Naive thymus-derived CD4-positive, alpha-beta T cell (primary cell): Measurements from ENCODE around the gene KDM2A. TPM values are rescaled to one million over a fixed set of nuclear protein-coding genes. Genes with fewer than 3 reads are reported as not detected.
"Not testable (repeated sequence)": the region's sequence is repeated elsewhere in the genome, so short reads cannot be mapped to it uniquely, and the experiment has no call there.

Experiments used
- ATAC-seq: fragments of 150-1000 bp; cut with Tn5 transposase; 2 replicates; pipeline ENCODE4 v1.10.0; 2021; ENCODE audit warnings: mild to moderate bottlenecking, moderate library complexity
- CTCF ChIA-PET: fragments of 350-600 bp; sonication (Branson Sonifier 250); formaldehyde crosslinking; loops from one replicate; lab custom pipeline; 2021; ENCODE audit warnings: antibody characterized with exemption; lab: Charles Lee
- POLR2A ChIA-PET: fragments of 350-600 bp; sonication (Branson Sonifier 250); formaldehyde crosslinking; loops from one replicate; lab custom pipeline; 2021; ENCODE audit warnings: antibody characterized with exemption, inconsistent platforms; lab: Charles Lee
- DNase-seq, 9 donors: peaks; one replicate each; pipeline versions ENCODE4 v3.0.0 to v3.0.0-alpha.2; 2020 to 2022; ENCODE audit warnings: mixed read lengths in 1 of 9
- H3K27ac ChIP-seq: one replicate; pipeline ENCODE4 v1.7.0; 2013; ENCODE audit warnings: mild to moderate bottlenecking, low read depth, low read length, moderate library complexity
- H3K27me3 ChIP-seq, 2 donors: one replicate each; pipeline ENCODE4 v1.7.0; 2013; ENCODE audit warnings: low read length in 2 of 2, mild to moderate bottlenecking in 2 of 2, moderate library complexity in 2 of 2; ENCODE audit not compliant: control insufficient read depth in 2 of 2, insufficient read depth in 2 of 2
- H3K36me3 ChIP-seq, 3 experiments: 1 replicate in 2 of 3; 2 replicates in 1 of 3; pipeline ENCODE4 v1.7.0; 2013; ENCODE audit warnings: low read length in 3 of 3, mild to moderate bottlenecking in 3 of 3, moderate library complexity in 1 of 3; ENCODE audit not compliant: insufficient read depth in 3 of 3, control insufficient read depth in 2 of 3
- H3K4me1 ChIP-seq, 2 donors: one replicate each; pipeline ENCODE4 v1.7.0; 2013; ENCODE audit warnings: low read length in 2 of 2, mild to moderate bottlenecking in 2 of 2, moderate library complexity in 1 of 2; ENCODE audit not compliant: control insufficient read depth in 2 of 2, insufficient read depth in 2 of 2
- H3K4me3 ChIP-seq: 2 replicates; pipeline ENCODE4 v1.7.0; 2013; ENCODE audit warnings: mild to moderate bottlenecking, low read length
- H3K9me3 ChIP-seq, 3 experiments: 1 replicate in 2 of 3; 2 replicates in 1 of 3; pipeline ENCODE4 v1.7.0; 2013; ENCODE audit warnings: low read length in 3 of 3; ENCODE audit not compliant: control insufficient read depth in 2 of 3
- H3K27ac Mint-ChIP-seq, 9 donors: one replicate each; pipeline ENCODE4 v1.8.0; 2020 to 2022; ENCODE audit warnings: mixed read lengths in 9 of 9, mild to moderate bottlenecking in 8 of 9, moderate library complexity in 5 of 9, inconsistent platforms in 2 of 9
- H3K27me3 Mint-ChIP-seq, 5 donors: one replicate each; pipeline ENCODE4 v1.8.0; 2021 to 2022; ENCODE audit warnings: mixed read lengths in 5 of 5, mild to moderate bottlenecking in 1 of 5
- H3K36me3 Mint-ChIP-seq, 5 donors: one replicate each; pipeline ENCODE4 v1.8.0; 2020 to 2022; ENCODE audit warnings: mixed read lengths in 5 of 5, mild to moderate bottlenecking in 3 of 5, inconsistent platforms in 1 of 5
- H3K4me1 Mint-ChIP-seq, 7 donors: one replicate each; pipeline ENCODE4 v1.8.0; 2020 to 2022; ENCODE audit warnings: mixed read lengths in 7 of 7, mild to moderate bottlenecking in 3 of 7, inconsistent platforms in 1 of 7
- H3K4me3 Mint-ChIP-seq, 10 donors: one replicate each; pipeline ENCODE4 v1.8.0; 2020 to 2022; ENCODE audit warnings: mild to moderate bottlenecking in 10 of 10, mixed read lengths in 10 of 10, moderate library complexity in 6 of 10, inconsistent platforms in 2 of 10
- H3K9me3 Mint-ChIP-seq, 11 donors: one replicate each; pipeline ENCODE4 v1.8.0; 2020 to 2022; ENCODE audit warnings: mixed read lengths in 11 of 11, mild to moderate bottlenecking in 4 of 11, inconsistent platforms in 1 of 11, moderate library complexity in 1 of 11
- intact Hi-C, 2 donors: fragments of 100-400 bp; cut with micrococcal nuclease; formaldehyde crosslinking; loops; one replicate each; pipeline ENCODE4 v1.15.1; 2023
- polyA plus RNA-seq, 2 donors: library from polyadenylated mRNA; unstranded; fragments of 300-500 nt; fragmentation: Illumina TruSeq; gene quantifications; one replicate each; pipeline ENCODE4 v1.2.3, GENCODE V29; 2021
- total RNA-seq, 6 experiments: library from RNA in 5 of 6; stranded (reverse) in 5 of 6; gene quantifications; 1 replicate in 5 of 6; 2 replicates in 1 of 6; pipeline ENCODE4 v1.2.3 and lab custom pipeline; 2021 to 2026

The KDM2A gene
- total and polyA plus RNA-seq, 7 experiments from 2014 or later = 8.7 to 298 (median 223) TPM

- H3K4me1 ChIP-seq = peaks cover 3 to 7% of the 10 kb centered on the region in 2 donors
- H3K4me3 ChIP-seq = peak overlapping the region; percentile 86
- ChIA-PET POLR2A (interaction anchor here (0.5 to 6.0 kb wide), 13 partner anchors 15 to 510 kb away, joined by 3 to 72 read pairs (median 3); partner anchors contain the start of genes NUDT8 and POLD4), CTCF (interaction anchor here (0.6 to 1.5 kb wide), 6 partner anchors 10 to 120 kb away, joined by 3 to 5 read pairs (median 3); no protein-coding TSS in a partner anchor)
- Mint-ChIP-seq H3K4me3 (peak overlapping the region; percentile 95 to 99 (median 98)), H3K36me3 (peaks cover 5 to 14% (median 7%) of the 10 kb centered on the region in 5 donors), H3K9me3 (peaks cover 0 to 1% (median 0%) of the 10 kb centered on the region in 11 donors), H3K4me1 (peaks cover 25 to 48% (median 40%) of the 10 kb centered on the region in 7 donors), H3K27me3 (peaks cover 0 to 3% (median 0%) of the 10 kb centered on the region in 5 donors), H3K27ac (peak overlapping the region; percentile 84 to 98 (median 95))
- H3K27me3 ChIP-seq = no peaks in the 10 kb centered on the region
- no peaks in the 10 kb centered on the region for H3K9me3 ChIP-seq
- peak overlapping the region; percentile 90 for H3K27ac ChIP-seq
- H3K36me3 ChIP-seq = peaks cover 0 to 4% (median 0%) of the 10 kb centered on the region in 3 experiments
- DNase-seq = peak in 8 of 9 donors; percentile 17 to 45 (median 29)
- no peak for ATAC-seq
- intact Hi-C loops = loop anchor here (1.0 to 5.0 kb wide), 13 partner anchors 37 to 502 kb away; partner anchors contain the start of genes RBM14 (in 2 of the 2), RCE1 (in 2 of the 2), AIP (in 1 of the 2) and CDK2AP2 (in 1 of the 2)
These were observed 725 bp downstream of the KDM2A start for GRCh38 chr11:67119585-67120391.

GRCh38 chr11:67120456-67120855, 1.4 kb downstream of the KDM2A start:
- Histone ChIP-seq H3K4me3 (peak overlapping the region; percentile 86), H3K36me3 (peaks cover 0 to 4% (median 0%) of the 10 kb centered on the region in 3 experiments), H3K27ac (peak overlapping the region; percentile 90), H3K4me1 (peaks cover 3 to 7% of the 10 kb centered on the region in 2 donors), H3K9me3 (no peaks in the 10 kb centered on the region), H3K27me3 (no peaks in the 10 kb centered on the region)
- ATAC-seq (no peak), DNase-seq (no peak)
- peaks cover 5 to 17% (median 10%) of the 10 kb centered on the region in 5 donors for H3K36me3 Mint-ChIP-seq
- POLR2A ChIA-PET = interaction anchor here (6.0 kb wide), 1 partner anchor 16 kb away, joined by 72 read pairs; no protein-coding TSS in a partner anchor
- peaks cover 0 to 3% (median 0%) of the 10 kb centered on the region in 5 donors for H3K27me3 Mint-ChIP-seq
- peak overlapping the region; percentile 95 to 99 (median 98) for H3K4me3 Mint-ChIP-seq
- CTCF ChIA-PET = no interaction called here
- H3K27ac Mint-ChIP-seq = peak overlapping the region; percentile 84 to 98 (median 95)
- peaks cover 0 to 1% (median 0%) of the 10 kb centered on the region in 11 donors for H3K9me3 Mint-ChIP-seq
- intact Hi-C loops = loop anchor here in 1 of 2 donors (5.0 kb wide), 1 partner anchor 42 kb away; no protein-coding TSS in a partner anchor
- peaks cover 25 to 53% (median 40%) of the 10 kb centered on the region in 7 donors for H3K4me1 Mint-ChIP-seq

GRCh38 chr11:67120881-67121710, 2.0 kb downstream of the KDM2A start:
- H3K4me3 Mint-ChIP-seq = peak overlapping the region; percentile 95 to 99 (median 98)
- intact Hi-C loops = loop anchor here in 1 of 2 donors (5.0 kb wide), 1 partner anchor 41 kb away; no protein-coding TSS in a partner anchor
- DNase-seq = peak in 1 of 9 donors; percentile 16

GRCh38 chr11:67123801-67124200, 4.7 kb downstream of the KDM2A start:
- H3K4me1 ChIP-seq, H3K9me3 ChIP-seq, H3K27me3 Mint-ChIP-seq, POLR2A ChIA-PET, H3K4me3 ChIP-seq, H3K9me3 Mint-ChIP-seq, H3K27me3 ChIP-seq, ATAC-seq, CTCF ChIA-PET, H3K27ac ChIP-seq, DNase-seq: not testable (repeated sequence)
- Mint-ChIP-seq H3K36me3 (peaks cover 5 to 17% (median 14%) of the 10 kb centered on the region in 5 donors), H3K4me3 (peak overlapping the region in 6 of 10 donors; percentile 38 to 64 (median 46)), H3K4me1 (peaks cover 28 to 50% (median 40%) of the 10 kb centered on the region in 7 donors), H3K27ac (peak overlapping the region in 3 of 9 donors; percentile 12 to 54 (median 32))
- intact Hi-C loops = loop anchor here in 1 of 2 donors (5.0 kb wide), 1 partner anchor 38 kb away; no protein-coding TSS in a partner anchor
- peaks cover 0 to 15% (median 4%) of the 10 kb centered on the region in 3 experiments for H3K36me3 ChIP-seq

More at GRCh38 chr11:67120881-67121710, 2.0 kb downstream of the KDM2A start:
- POLR2A ChIA-PET = interaction anchor here (0.9 to 1.5 kb wide), 2 partner anchors 8 to 281 kb away, joined by 3 to 4 read pairs; no protein-coding TSS in a partner anchor
- H3K9me3 Mint-ChIP-seq = peaks cover 0 to 1% (median 0%) of the 10 kb centered on the region in 11 donors
- Histone ChIP-seq H3K4me3 (peak overlapping the region; percentile 86), H3K36me3 (peaks cover 0 to 4% (median 0%) of the 10 kb centered on the region in 3 experiments), H3K27ac (peak overlapping the region; percentile 90), H3K4me1 (peaks cover 3 to 7% of the 10 kb centered on the region in 2 donors), H3K9me3 (no peaks in the 10 kb centered on the region), H3K27me3 (no peaks in the 10 kb centered on the region)
- peak overlapping the region; percentile 84 to 98 (median 95) for H3K27ac Mint-ChIP-seq
- peaks cover 25 to 51% (median 40%) of the 10 kb centered on the region in 7 donors for H3K4me1 Mint-ChIP-seq
- CTCF ChIA-PET = no interaction called here
- H3K36me3 Mint-ChIP-seq = peaks cover 5 to 17% (median 10%) of the 10 kb centered on the region in 5 donors
- peaks cover 0 to under 1% (median 0%) of the 10 kb centered on the region in 5 donors for H3K27me3 Mint-ChIP-seq
- no peak for ATAC-seq

- peaks cover 5 to 22% (median 13%) of the 10 kb centered on the region in 5 donors for H3K36me3 Mint-ChIP-seq
- POLR2A ChIA-PET = interaction anchor here (0.7 to 1.1 kb wide), 2 partner anchors 9 to 113 kb away, joined by 3 to 4 read pairs; no protein-coding TSS in a partner anchor
- H3K4me3 Mint-ChIP-seq, H3K27ac ChIP-seq, H3K27ac Mint-ChIP-seq, H3K27me3 Mint-ChIP-seq, DNase-seq, H3K4me1 ChIP-seq, intact Hi-C loops, ATAC-seq, H3K9me3 ChIP-seq, H3K4me3 ChIP-seq, H3K27me3 ChIP-seq, H3K9me3 Mint-ChIP-seq: not testable (repeated sequence)
- peaks cover 24 to 46% (median 39%) of the 10 kb centered on the region in 7 donors for H3K4me1 Mint-ChIP-seq
- CTCF ChIA-PET = interaction anchor here (0.9 to 1.7 kb wide), 2 partner anchors 45 to 69 kb away, joined by 4 to 5 read pairs; no protein-coding TSS in a partner anchor
- peaks cover 0 to 19% (median 4%) of the 10 kb centered on the region in 3 experiments for H3K36me3 ChIP-seq
These were observed 7.2 kb downstream of the KDM2A start for GRCh38 chr11:67126243-67126642.
